Common myeloid progenitor, CD34-positive (primary cell): Measurements from ENCODE around the gene CACNA2D2. TPM values are rescaled to one million over a fixed set of nuclear protein-coding genes. Genes with fewer than 3 reads are reported as not detected.

Experiments
- CTCF ChIA-PET: fragments of 350-600 bp; sonication (Branson Sonifier 250); formaldehyde crosslinking; loops from one replicate; lab custom pipeline; 2021; ENCODE audit warnings: antibody characterized with exemption; lab: Charles Lee
- POLR2A ChIA-PET: fragments of 350-600 bp; sonication (Branson Sonifier 250); formaldehyde crosslinking; loops from one replicate; lab custom pipeline; 2021; ENCODE audit warnings: antibody characterized with exemption; lab: Charles Lee
- DNase-seq, 3 donors: peaks; one replicate each; pipeline versions ENCODE4 v3.0.0 to v3.0.0-alpha.2; 2013
- H3K27ac ChIP-seq, 2 experiments: 1 replicate in 1 of 2; 2 replicates in 1 of 2; pipeline ENCODE4 v1.7.0; 2013; ENCODE audit warnings: inconsistent platforms in 2 of 2, low read length in 2 of 2, mild to moderate bottlenecking in 2 of 2, low read depth in 1 of 2, moderate library complexity in 1 of 2; ENCODE audit not compliant: severe bottlenecking in 2 of 2, insufficient read depth in 1 of 2, poor library complexity in 1 of 2
- H3K27me3 ChIP-seq, 5 experiments: replicated peaks in 2 of 5; 1 replicate in 3 of 5; 2 replicates in 2 of 5; pipeline versions ENCODE4 v1.6.1 to v1.7.0; 2013; ENCODE audit warnings: low read length in 4 of 5, mild to moderate bottlenecking in 2 of 5, moderate library complexity in 2 of 5, inconsistent platforms in 1 of 5; ENCODE audit not compliant: insufficient read depth in 5 of 5, control insufficient read depth in 4 of 5
- H3K36me3 ChIP-seq, 4 experiments: 1 replicate in 2 of 4; 2 replicates in 2 of 4; pipeline versions ENCODE4 v1.6.1 to v1.7.0; 2013; ENCODE audit warnings: low read length in 3 of 4, control low read depth in 1 of 4, mild to moderate bottlenecking in 1 of 4; ENCODE audit not compliant: control insufficient read depth in 4 of 4, insufficient read depth in 4 of 4
- H3K4me1 ChIP-seq, 4 experiments: 1 replicate in 3 of 4; 2 replicates in 1 of 4; pipeline versions ENCODE4 v1.6.1 to v1.7.1; 2013; ENCODE audit warnings: low read length in 3 of 4, mild to moderate bottlenecking in 3 of 4, control low read depth in 1 of 4, inconsistent platforms in 1 of 4, moderate library complexity in 1 of 4; ENCODE audit not compliant: control insufficient read depth in 4 of 4, insufficient read depth in 4 of 4; ENCODE audit errors: control extremely low read depth in 1 of 4
- H3K4me3 ChIP-seq, 7 experiments: 1 replicate in 4 of 7; 2 replicates in 3 of 7; pipeline versions ENCODE4 v1.5.1 to v1.7.0; 2013; ENCODE audit warnings: mild to moderate bottlenecking in 7 of 7, low read length in 6 of 7, moderate library complexity in 6 of 7, inconsistent platforms in 2 of 7, low read depth in 2 of 7, control low read depth in 1 of 7; ENCODE audit not compliant: insufficient read depth in 4 of 7, control insufficient read depth in 1 of 7; ENCODE audit errors: extremely low read depth in 1 of 7
- H3K9me3 ChIP-seq, 5 experiments: 1 replicate in 4 of 5; 2 replicates in 1 of 5; pipeline versions ENCODE4 v1.6.1 to v1.7.1; 2013; ENCODE audit warnings: low read length in 4 of 5, mild to moderate bottlenecking in 2 of 5, inconsistent platforms in 1 of 5, low read depth in 1 of 5, moderate library complexity in 1 of 5; ENCODE audit not compliant: control insufficient read depth in 4 of 5, insufficient read depth in 2 of 5; ENCODE audit errors: control extremely low read depth in 1 of 5
- WGBS: methylation state at CpG from one replicate; pipeline ENCODE4 v1.1.5; 2013; ENCODE audit not compliant: insufficient coverage; 5-methylcytosine and 5-hydroxymethylcytosine counted together
- polyA plus RNA-seq: library from polyadenylated mRNA; unstranded; fragments of 120-200 nt; gene quantifications from one replicate; pipeline ENCODE4 v1.2.1, GENCODE V29; 2013

Gene CACNA2D2
- 1.6 TPM for polyA plus RNA-seq

- no peak within 1 kb of the TSS for H3K27ac ChIP-seq
- peaks cover 0 to 24% (median 16%) of the 10 kb centered on the region in 4 experiments for H3K4me1 ChIP-seq
- DNase-seq, result peak; percentile 58 to 78 (median 68)
- H3K27me3 ChIP-seq, result peaks cover 0 to 39% (median 18%) of the 10 kb centered on the region in 5 experiments
- 8% methylated on average over 39 of the region's 71 CpGs for WGBS
- H3K4me3 ChIP-seq, result peak within 1 kb of the TSS; percentile 34 to 77 (median 60)
- ChIA-PET CTCF (interaction anchor here (0.6 to 2.6 kb wide), 6 partner anchors 13 to 67 kb away, joined by 3 to 6 read pairs (median 4); no protein-coding TSS in a partner anchor), POLR2A (interaction anchor here (1.0 kb wide), 1 partner anchor 14 kb away, joined by 3 read pairs; no protein-coding TSS in a partner anchor)
- no peaks in the 10 kb centered on the region for H3K36me3 ChIP-seq
- no peaks in the 10 kb centered on the region for H3K9me3 ChIP-seq
Measured at GRCh38 chr3:50503504-50504342, at the start of gene CACNA2D2. Gene CACNA2D2, minus strand, starts transcription at chr3:50503634. Its CDS starts 211 bp downstream, at chr3:50503423.

DNA sequence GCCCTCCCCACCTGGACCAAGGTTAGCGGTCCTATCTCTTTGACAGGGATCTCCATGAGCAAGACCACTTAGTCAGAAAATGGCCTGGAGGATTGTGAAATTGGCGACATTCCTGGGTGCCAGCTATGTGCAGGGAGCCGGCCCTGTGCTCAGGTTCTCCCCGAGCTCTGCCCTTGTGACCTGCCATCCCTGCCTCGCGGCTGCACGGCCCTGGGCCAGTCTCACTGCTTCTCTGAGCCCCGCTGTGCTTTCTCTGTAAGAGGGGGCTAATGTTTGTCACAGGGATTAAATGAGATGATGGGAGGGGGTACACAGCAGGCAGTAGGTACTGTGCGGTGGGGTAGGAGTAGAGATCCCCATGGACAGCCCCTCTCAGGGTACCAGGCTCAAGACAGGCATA, 49.2 kb upstream of the CACNA2D2 start:
- 95% methylated on average over 9 of the region's 9 CpGs for WGBS
- CTCF ChIA-PET, result interaction anchor here (0.9 to 18.5 kb wide), 6 partner anchors 10 to 120 kb away, joined by 3 to 257 read pairs (median 12); partner anchors contain the start of gene CISH
- no peaks in the 10 kb centered on the region for H3K27me3 ChIP-seq
- H3K27ac ChIP-seq, result no peak overlapping the region
- peaks cover 0 to 6% (median 1%) of the 10 kb centered on the region in 4 experiments for H3K4me1 ChIP-seq
- no peak overlapping the region for H3K4me3 ChIP-seq
- POLR2A ChIA-PET, result no interaction called here
- DNase-seq, result no peak
- no peaks in the 10 kb centered on the region for H3K9me3 ChIP-seq
- H3K36me3 ChIP-seq, result no peaks in the 10 kb centered on the region

- CTCF ChIA-PET, result interaction anchor here (0.8 to 18.5 kb wide), 16 partner anchors 9 to 214 kb away, joined by 3 to 257 read pairs (median 4); partner anchors contain the start of gene CISH
- POLR2A ChIA-PET, result no interaction called here
- Histone ChIP-seq H3K4me1 (peaks cover 0 to 6% (median 1%) of the 10 kb centered on the region in 4 experiments), H3K27me3 (no peaks in the 10 kb centered on the region), H3K4me3 (no peak overlapping the region), H3K36me3 (no peaks in the 10 kb centered on the region), H3K9me3 (no peaks in the 10 kb centered on the region), H3K27ac (no peak overlapping the region)
- 100% methylated on average over 5 of the region's 7 CpGs for WGBS
- DNase-seq, result peak in 1 of 3 donors; percentile 9
Measured at GRCh38 chr3:50551681-50552435, 48.4 kb upstream of the CACNA2D2 start.

DNA sequence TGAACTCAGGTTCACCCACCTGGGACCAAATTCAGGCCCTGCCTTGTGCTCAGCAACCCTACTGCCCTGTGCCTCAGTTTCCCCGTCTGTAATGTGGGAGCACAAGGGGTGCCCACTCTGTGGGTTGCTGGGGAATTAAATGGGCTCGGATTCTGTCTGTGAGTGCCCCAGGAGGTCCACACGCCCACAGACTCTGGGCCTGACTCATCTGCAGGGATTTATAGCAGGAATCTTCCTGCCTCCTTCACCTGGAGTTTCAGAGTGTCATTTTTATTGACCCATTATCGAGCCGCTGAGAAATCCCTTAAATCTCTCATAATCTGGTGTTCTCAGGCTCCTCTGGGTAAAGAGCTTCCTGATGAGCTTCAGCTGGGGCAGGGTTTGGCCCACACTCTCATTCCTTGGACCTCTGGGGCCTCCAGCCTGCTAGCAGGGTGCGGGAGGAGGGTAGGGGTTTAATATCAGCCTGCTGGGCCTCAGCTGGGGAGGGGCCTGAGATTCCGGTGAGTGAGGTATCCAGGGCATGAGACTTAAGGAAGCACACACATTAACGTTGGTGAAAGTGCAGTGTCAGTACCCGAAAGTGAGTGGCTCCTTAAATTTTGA, 47.7 kb upstream of the CACNA2D2 start:
- no peaks in the 10 kb centered on the region for H3K27me3 ChIP-seq
- peaks cover 0 to 6% (median 1%) of the 10 kb centered on the region in 4 experiments for H3K4me1 ChIP-seq
- no peaks in the 10 kb centered on the region for H3K9me3 ChIP-seq
- ChIA-PET CTCF (interaction anchor here (0.8 to 18.5 kb wide), 15 partner anchors 9 to 213 kb away, joined by 3 to 257 read pairs (median 5); partner anchors contain the start of gene CISH), POLR2A (no interaction called here)
- 60% methylated on average over 9 of the region's 9 CpGs for WGBS
- no peaks in the 10 kb centered on the region for H3K36me3 ChIP-seq
- H3K4me3 ChIP-seq, result no peak overlapping the region
- peak in 2 of 3 donors; percentile 26 to 27 for DNase-seq
- H3K27ac ChIP-seq, result no peak overlapping the region

GRCh38 chr3:50550079-50550736, 46.8 kb upstream of the CACNA2D2 start:
- POLR2A ChIA-PET, result no interaction called here

DNA sequence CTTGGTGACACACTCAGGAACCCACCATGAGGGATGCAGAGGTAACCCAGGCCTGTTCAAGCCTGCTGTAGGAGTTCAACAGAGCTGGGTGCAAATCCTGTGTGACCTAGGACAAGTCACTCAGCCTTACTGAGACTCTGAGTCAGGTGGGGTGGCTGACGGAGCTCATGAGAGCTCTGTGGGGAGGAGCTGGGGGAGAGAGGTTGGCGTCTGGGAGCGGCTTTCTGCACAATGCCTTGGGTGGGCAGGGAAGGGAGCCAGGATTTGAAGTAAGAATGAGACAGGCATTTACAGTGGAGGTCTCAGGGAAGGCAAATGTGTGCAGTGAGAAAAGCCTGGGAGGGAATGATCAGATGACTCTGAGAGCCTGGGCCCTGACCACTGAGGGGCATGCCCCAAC, 45.8 kb upstream of the CACNA2D2 start:
- H3K4me3 ChIP-seq, result no peak overlapping the region
- H3K4me1 ChIP-seq, result peaks cover 0 to 6% (median 1%) of the 10 kb centered on the region in 4 experiments
- CTCF ChIA-PET, result interaction anchor here (0.8 to 18.5 kb wide), 19 partner anchors 11 to 830 kb away, joined by 3 to 257 read pairs (median 3); partner anchors contain the start of gene CACNA2D2
- no peaks in the 10 kb centered on the region for H3K36me3 ChIP-seq
- POLR2A ChIA-PET, result no interaction called here
- peaks cover 0 to 3% (median 0%) of the 10 kb centered on the region in 5 experiments for H3K27me3 ChIP-seq
- no peaks in the 10 kb centered on the region for H3K9me3 ChIP-seq
- H3K27ac ChIP-seq, result no peak overlapping the region
- WGBS, result 100% methylated on average over 3 of the region's 3 CpGs
- DNase-seq, result no peak

More at GRCh38 chr3:50550079-50550736, 46.8 kb upstream of the CACNA2D2 start:
- no peak overlapping the region for H3K27ac ChIP-seq
- H3K4me3 ChIP-seq, result no peak overlapping the region
- no peaks in the 10 kb centered on the region for H3K36me3 ChIP-seq
- CTCF ChIA-PET, result interaction anchor here (0.8 to 18.5 kb wide), 22 partner anchors 8 to 829 kb away, joined by 3 to 257 read pairs (median 4); partner anchors contain the start of gene CISH
- H3K4me1 ChIP-seq, result peaks cover 0 to 6% (median 1%) of the 10 kb centered on the region in 4 experiments
- WGBS, result 73% methylated on average over 6 of the region's 13 CpGs
- H3K9me3 ChIP-seq, result no peaks in the 10 kb centered on the region
- H3K27me3 ChIP-seq, result no peaks in the 10 kb centered on the region
- peak; percentile 63 to 74 (median 64) for DNase-seq
